ENCODE data around the gene SUPT4H1.

SUPT4H1 gene

DNA sequence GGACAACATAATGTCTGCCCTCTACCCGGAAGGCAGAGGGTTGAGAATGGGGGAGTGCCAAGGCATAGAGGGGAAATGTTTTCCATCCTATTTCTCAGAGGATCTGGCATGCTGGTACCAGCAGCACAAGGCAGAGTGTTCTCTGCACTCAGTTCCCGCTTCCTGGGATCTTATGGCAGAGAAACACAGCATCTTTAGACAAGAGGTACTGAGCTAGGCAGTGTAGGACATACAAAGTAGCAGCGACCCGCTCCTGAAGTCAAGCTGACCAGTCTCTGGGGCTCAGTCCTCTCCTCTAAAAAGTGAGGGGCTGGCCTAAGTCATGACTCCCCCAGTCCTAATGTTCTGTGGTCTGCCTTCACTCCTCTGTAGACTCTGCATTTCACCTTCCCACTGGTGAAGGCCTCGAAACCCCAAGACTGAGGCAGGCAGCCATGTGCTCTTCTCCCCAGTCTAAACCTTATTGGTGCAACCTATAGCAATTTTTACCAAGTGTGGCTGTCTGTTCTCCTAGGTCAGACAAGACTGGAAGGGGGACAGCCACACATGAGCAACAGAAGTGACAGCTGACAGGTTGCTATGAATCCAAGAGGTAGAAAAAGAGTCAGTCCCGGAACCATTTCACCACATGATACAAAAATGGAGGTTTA, 12.1 kb downstream of the SUPT4H1 start:
- peak in 1 of 4 experiments; percentile 50 for DNase-seq

- peak; percentile 90 to 94 (median 93) for DNase-seq
These were observed 12.9 kb downstream of the SUPT4H1 start for GRCh38 chr17:58338841-58339754.

DNA sequence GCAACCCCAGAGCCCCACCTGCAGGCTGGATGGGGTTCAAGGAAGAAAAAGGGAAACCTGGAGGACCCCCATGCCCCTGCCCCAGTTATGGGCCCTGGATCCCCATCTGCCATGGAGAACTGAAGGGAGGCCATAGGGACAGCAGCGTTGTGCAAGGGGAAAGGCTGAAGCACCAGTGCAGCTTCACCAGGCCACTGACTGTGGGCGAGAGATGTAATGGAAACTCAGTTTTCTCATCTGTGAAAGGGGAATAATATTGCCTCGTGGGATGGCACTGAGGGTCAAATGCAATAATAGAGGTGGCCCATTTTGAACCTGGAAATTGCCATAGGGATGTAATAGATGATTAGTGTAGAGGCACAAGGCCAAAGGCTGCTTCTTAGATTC, 13.6 kb downstream of the SUPT4H1 start:
- peak; percentile 67 to 81 (median 76) for DNase-seq

DNA sequence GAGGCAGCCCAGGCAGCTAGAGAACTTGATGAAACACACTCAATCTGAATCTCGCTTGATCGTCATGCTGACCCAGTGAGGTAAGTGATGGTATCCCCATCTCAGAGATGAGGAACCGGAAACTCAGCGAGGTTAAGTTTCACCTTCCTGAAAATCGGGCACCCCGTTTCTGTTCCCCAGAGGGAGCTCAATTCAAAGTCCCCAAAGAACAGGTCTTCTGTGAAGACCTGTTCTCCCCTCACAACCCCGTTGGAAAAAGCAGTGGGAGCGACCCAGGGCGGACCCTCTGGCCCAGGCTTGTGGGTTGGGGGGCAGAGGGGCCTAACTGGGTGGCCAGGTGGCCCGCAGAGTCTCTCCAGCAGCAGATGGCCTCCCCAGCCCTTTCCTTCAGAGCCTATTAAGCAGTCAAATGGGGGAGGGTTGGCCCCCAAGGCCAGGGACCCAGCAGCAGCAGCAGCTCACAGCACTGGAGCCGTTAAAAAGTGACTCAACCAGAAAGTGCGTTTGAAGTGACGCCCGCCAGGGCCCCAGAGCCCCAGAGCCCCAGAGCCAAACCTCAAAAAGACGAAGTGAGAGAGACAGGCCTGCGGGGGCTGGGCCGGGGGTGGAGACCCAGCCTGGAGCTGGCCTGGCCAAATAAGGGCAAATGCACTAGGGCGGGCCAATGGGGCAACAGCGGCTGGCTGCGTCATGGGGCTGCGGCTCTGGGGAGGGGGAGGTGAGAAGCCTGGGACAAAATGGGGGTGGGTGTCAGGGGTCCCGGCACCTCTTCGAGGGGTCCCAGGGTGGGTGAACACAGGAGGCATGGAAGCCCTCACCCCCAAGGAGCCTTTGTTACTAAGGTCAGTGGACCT, 14.2 kb downstream of the SUPT4H1 start:
- peak; percentile 98 for DNase-seq

- DNase-seq = peak in 3 of 4 experiments; percentile 51 to 70 (median 59)
These were observed 14.8 kb downstream of the SUPT4H1 start for GRCh38 chr17:58337210-58337599.

- peak; percentile 66 to 83 (median 74) for DNase-seq
These were observed 15.4 kb downstream of the SUPT4H1 start for GRCh38 chr17:58336456-58337209.

DNA sequence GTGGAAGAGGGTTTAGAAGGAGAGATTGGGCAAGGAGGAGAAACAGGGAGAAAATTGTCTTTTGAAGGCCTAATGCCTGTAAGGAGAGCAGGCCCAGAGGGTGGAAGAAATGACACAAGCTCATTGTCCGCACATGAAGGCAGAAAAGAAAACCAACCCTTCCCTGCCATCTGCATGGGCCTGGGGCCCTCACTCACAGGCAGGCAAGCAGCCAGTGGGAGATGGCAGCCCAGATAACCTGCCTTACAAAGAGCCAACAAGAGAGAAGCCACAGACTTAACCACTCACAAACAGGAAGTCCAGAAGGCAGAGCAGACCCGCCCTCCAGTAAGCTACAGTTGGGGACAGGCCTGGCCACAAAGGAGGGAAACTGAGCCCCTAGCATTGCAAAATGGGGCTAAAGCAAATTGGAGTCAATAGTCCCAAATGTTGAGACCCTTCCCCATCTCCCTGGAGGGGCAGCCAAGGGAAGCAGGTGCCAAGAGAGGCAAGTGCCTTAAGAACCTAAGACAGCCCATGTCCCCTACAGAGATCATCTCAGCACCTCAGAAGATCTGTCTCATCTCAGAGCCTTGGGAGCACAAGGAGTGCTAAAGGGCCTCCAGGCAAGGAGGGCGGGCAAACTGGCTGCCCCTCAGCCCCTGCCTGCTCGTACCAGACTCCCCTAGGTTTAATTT, 16.1 kb downstream of the SUPT4H1 start:
- peak; percentile 46 to 75 (median 71) for DNase-seq

GRCh38 chr17:58335061-58335731, 16.8 kb downstream of the SUPT4H1 start:
- DNase-seq = peak in 2 of 4 experiments; percentile 39 to 52

DNA sequence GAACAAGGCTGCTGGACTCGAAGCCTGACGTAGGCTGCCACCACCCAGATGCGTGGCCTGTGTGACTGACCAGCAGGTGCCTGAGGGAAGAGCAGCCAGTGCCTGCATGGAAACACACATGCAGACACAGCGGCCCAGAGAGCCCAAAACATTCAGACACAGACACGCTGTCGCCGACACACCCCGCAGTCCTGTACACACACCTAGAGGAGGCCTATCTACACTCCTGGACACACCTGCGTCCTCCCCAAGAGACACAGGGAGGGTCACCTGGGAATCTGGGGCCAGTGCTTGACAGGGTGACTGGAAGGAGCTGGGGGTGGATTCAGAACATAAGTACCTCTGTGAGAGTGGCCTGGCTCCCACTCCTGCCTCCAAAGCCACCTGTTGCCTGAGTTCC, 17.3 kb downstream of the SUPT4H1 start:
- DNase-seq = no peak

DNA sequence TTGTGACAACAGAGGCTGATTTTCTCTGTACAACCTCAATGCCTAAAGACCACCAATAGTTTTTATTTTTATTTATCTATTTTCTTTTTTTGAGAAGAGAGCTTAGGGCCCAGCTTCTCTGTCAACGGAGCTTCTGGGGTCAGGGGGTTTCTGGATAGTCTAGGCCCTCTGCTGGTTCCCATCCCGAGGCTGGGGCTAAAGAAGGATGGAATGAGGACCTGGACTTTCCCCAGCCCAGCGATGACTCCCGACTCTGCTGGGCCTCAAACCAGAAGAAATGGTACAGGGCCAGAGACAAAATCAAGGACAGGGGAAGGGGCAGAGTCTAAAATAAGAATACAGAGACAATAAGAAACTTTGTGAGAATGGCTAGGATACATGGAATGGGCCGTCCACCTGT, 17.7 kb downstream of the SUPT4H1 start:
- DNase-seq = no peak

GRCh38 chr17:58333736-58334207, 18.2 kb downstream of the SUPT4H1 start:
- DNase-seq = no peak

DNA sequence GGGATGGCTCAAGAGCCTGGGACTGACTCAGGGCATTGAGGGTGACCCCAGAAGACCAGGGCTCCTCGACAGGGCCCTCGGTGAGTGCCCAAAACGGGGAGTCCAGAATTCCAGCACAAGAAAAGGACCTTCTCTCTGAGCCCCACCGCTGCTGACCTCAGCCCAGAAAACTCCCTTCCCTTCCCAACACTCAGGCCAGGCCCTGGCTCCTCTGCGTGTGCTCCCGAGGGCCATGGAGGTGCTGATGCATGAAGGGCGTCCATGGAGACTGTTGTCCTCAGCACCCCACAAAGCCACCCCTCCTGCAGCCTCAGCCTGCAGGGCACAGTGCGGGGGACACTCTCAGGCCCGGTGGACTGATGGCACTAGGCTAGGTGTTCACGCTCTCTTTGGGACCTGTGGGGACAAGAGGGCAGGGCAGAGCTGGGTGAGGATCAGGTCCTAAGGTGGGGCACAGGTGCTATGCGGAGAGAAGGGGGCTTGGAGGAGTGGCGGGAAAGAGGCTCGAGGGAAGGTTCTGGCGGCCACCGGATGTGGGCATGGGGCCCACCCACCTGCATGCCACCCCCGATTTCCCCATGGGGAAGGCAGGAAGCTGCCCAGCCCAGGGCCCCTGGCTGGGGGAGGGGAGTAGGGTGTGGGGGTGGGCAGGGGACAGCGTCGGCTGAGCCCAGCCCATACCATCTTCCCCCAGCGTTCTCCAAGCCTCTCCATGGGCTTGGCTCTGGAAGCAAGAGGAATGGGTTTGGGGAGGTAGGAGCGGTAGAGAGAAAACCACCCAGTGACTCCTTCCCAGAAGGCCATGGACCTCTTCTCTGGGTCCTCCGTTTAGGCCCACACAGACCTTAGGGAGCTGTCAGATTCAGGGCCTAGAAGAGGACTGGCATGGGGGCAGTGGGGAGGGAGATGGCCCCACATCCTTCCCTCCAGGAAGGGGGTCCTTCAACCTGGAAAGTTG, 18.9 kb downstream of the SUPT4H1 start:
- peak in 2 of 4 experiments; percentile 50 to 51 for DNase-seq

GRCh38 chr17:58331815-58332777, 19.9 kb downstream of the SUPT4H1 start:
- DNase-seq = peak; percentile 95 to 97 (median 96)

DNA sequence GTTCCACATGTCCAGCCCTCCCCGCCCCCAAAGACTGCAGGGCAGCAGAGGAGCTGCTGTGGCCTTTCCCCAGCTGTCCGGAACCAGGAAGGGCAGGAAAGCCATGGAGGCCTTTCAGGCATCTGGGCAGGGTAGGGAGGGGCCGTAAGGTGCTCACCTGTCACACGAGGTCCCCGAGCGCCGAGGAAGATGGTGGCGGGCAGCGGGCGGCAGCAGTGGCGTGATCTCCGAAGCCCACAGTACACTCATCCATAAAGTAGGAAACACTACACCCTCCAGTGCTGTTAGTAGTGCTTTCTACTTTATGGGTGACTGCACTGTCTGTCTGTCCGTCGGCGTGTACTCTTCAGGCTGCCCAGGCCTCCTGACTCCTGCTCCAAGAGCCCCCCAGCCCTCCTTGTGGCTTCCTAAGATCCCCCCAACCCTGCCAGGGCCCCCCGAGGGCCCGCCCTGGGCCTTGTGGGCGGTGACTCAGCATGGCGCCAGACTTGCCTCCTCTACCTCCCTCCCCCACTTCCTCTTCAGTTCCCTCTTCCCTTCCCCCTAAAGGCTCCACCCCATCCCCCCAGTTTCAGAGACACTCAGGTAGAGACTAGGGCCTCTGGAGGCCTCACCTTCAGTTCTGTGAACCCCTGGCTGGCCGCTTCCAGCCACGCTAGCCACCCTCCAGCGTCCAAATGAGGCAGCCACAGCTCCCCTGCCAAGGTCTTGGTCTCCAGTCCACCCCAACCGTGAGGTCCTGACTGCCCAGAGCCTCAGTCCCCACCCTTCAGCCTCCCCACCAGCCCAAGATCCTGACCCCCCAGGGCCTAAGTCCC, 20.8 kb downstream of the SUPT4H1 start:
- DNase-seq = peak; percentile 73 to 89 (median 83)

DNA sequence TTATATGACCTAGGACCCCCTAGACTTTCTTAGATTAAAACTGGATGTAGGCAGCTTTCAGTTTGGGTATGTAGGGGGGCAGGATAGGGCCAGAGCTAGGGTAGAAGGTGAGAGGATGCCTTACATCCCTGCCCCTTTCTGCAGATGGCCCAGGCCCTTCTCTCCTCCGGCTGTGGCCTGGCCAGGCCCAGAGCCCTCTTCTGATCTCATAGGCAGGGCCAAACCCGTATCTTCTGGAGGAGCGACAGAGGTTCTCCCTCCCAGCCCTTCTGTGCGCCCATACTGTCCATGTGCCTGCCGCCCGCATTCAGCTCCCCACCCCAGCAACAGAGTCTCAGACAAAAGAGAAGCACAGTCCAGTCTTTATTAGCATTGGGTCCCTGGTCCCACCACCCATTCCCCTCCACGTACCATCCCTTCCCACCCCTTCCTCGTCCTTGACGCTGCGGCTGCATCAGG, 21.4 kb downstream of the SUPT4H1 start:
- peak in 2 of 4 experiments; percentile 40 to 46 for DNase-seq

- DNase-seq = peak; percentile 44 to 74 (median 62)
These were observed 22.0 kb downstream of the SUPT4H1 start for GRCh38 chr17:58329810-58330537.

Data from suppressor macrophage (primary cell).